Neural cell (in vitro differentiated cells): Measurements from ENCODE around the gene ITGBL1.

Experiments
- EP300 ChIP-seq: fragments of 450-650 bp; conservative IDR thresholded peaks from 2 replicates; pipeline ENCODE4 v1.6.1; 2014; ENCODE audit warnings: antibody characterized with exemption, mild to moderate bottlenecking, moderate library complexity; ENCODE audit not compliant: poor library complexity, severe bottlenecking
- EZH2 ChIP-seq: fragments of 200-600, 300-800 bp; shearing (Covaris generic), sonication (generic); IDR thresholded peaks from 2 replicates; pipeline ENCODE4 v1.6.1; 2014; ENCODE audit warnings: antibody characterized with exemption, low read length, borderline replicate concordance, mild to moderate bottlenecking; ENCODE audit not compliant: insufficient read depth, poor library complexity, severe bottlenecking
- MXI1 ChIP-seq: fragments of 450-650 bp; conservative IDR thresholded peaks from 2 replicates; pipeline ENCODE4 v1.6.1; 2014; ENCODE audit warnings: antibody characterized with exemption, mild to moderate bottlenecking; ENCODE audit not compliant: poor library complexity, severe bottlenecking
- POLR2AphosphoS5 ChIP-seq: IDR thresholded peaks from 2 replicates; pipeline ENCODE4 v1.6.1; 2012
- RAD21 ChIP-seq: fragments of 450-650 bp; conservative IDR thresholded peaks from 2 replicates; pipeline ENCODE4 v1.6.1; 2014; ENCODE audit warnings: antibody characterized with exemption, mild to moderate bottlenecking, moderate library complexity
- TAF1 ChIP-seq: IDR thresholded peaks from 2 replicates; pipeline ENCODE4 v1.6.1; 2012; ENCODE audit warnings: low read depth
- TF ChIP-seq, protein P1 (sequence below): fragments of 450-650 bp; IDR thresholded peaks from 2 replicates; pipeline ENCODE4 v1.5.1; 2014; ENCODE audit warnings: antibody characterized with exemption, mild to moderate bottlenecking, moderate library complexity; ENCODE audit not compliant: poor library complexity, severe bottlenecking
- TF ChIP-seq, protein P2 (sequence below): IDR thresholded peaks from 2 replicates; pipeline ENCODE4 v1.6.1; 2012; ENCODE audit warnings: borderline replicate concordance

DNA sequence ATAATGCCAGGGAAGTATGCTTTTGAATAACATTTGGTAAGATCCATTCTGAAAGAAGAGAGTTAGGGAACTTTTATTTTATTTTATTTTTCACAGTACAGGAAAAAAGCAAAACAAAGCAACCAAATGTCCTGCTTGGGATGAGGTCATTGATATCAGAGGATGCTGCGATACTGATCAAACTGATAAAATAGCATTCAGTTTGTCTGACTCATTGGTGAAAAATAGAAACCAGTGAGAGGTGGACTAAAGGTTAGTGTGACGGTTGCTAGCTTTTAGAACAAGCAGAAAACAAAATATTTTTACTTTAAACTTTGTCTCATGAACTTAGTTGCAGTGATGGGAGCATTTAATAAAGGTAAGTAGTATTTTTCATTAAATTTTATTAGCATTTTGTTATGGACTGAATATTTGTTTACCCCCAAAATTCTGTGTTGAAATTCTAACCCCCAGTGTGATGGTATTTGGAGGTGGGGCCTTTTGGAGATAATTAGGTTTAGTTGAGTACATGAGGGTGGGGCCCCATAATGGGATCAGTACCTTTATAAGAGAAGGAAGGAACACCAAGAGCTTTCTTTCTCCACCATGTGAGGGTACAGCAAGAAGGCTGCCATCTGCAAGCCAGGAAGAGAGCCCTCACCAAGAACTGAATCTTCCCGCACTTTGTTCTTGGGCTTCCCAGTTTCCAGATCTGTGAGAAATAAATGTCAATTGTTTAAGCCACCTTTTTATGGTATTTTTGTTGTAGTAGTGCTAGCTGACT lies 37.3 kb downstream of the ITGBL1 start:
- TF ChIP-seq, protein P1, sequence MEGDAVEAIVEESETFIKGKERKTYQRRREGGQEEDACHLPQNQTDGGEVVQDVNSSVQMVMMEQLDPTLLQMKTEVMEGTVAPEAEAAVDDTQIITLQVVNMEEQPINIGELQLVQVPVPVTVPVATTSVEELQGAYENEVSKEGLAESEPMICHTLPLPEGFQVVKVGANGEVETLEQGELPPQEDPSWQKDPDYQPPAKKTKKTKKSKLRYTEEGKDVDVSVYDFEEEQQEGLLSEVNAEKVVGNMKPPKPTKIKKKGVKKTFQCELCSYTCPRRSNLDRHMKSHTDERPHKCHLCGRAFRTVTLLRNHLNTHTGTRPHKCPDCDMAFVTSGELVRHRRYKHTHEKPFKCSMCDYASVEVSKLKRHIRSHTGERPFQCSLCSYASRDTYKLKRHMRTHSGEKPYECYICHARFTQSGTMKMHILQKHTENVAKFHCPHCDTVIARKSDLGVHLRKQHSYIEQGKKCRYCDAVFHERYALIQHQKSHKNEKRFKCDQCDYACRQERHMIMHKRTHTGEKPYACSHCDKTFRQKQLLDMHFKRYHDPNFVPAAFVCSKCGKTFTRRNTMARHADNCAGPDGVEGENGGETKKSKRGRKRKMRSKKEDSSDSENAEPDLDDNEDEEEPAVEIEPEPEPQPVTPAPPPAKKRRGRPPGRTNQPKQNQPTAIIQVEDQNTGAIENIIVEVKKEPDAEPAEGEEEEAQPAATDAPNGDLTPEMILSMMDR = no peak
- TF ChIP-seq TAF1 (no peak), EP300 (no peak), EZH2 (no peak), MXI1 (no peak), RAD21 (no peak), POLR2AphosphoS5 (no peak)
- TF ChIP-seq, protein P2, sequence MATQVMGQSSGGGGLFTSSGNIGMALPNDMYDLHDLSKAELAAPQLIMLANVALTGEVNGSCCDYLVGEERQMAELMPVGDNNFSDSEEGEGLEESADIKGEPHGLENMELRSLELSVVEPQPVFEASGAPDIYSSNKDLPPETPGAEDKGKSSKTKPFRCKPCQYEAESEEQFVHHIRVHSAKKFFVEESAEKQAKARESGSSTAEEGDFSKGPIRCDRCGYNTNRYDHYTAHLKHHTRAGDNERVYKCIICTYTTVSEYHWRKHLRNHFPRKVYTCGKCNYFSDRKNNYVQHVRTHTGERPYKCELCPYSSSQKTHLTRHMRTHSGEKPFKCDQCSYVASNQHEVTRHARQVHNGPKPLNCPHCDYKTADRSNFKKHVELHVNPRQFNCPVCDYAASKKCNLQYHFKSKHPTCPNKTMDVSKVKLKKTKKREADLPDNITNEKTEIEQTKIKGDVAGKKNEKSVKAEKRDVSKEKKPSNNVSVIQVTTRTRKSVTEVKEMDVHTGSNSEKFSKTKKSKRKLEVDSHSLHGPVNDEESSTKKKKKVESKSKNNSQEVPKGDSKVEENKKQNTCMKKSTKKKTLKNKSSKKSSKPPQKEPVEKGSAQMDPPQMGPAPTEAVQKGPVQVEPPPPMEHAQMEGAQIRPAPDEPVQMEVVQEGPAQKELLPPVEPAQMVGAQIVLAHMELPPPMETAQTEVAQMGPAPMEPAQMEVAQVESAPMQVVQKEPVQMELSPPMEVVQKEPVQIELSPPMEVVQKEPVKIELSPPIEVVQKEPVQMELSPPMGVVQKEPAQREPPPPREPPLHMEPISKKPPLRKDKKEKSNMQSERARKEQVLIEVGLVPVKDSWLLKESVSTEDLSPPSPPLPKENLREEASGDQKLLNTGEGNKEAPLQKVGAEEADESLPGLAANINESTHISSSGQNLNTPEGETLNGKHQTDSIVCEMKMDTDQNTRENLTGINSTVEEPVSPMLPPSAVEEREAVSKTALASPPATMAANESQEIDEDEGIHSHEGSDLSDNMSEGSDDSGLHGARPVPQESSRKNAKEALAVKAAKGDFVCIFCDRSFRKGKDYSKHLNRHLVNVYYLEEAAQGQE = no peak
